PC-3 (cell line): ENCODE data around the gene FBRS. TPM values are rescaled to one million over a fixed set of nuclear protein-coding genes. Genes with fewer than 3 reads are reported as not detected.

Experiments used
- ATAC-seq: fragments of 200-7000 bp; cut with Tn5 transposase; 2 replicates; pipeline ENCODE4 v1.9.1; 2020; ENCODE audit warnings: mild to moderate bottlenecking, moderate library complexity
- BruUV-seq: library from RNA; stranded (reverse); fragments of 400-500 nt; replicated peaks from 2 replicates; lab custom pipeline; 2021; lab: Mats Ljungman, UMichigan
- CTCF ChIA-PET: fragments of 300-600 bp; sonication (Branson Sonifier 250); formaldehyde crosslinking; loops from one replicate; lab custom pipeline; 2022; ENCODE audit warnings: antibody characterized with exemption; lab: Charles Lee
- POLR2A ChIA-PET: fragments of 300-600 bp; sonication (Branson Sonifier 250); formaldehyde crosslinking; loops from one replicate; lab custom pipeline; 2022; ENCODE audit warnings: antibody characterized with exemption; ENCODE audit not compliant: unreplicated experiment; lab: Charles Lee
- DNase-seq: peaks from one replicate; pipeline ENCODE4 v3.0.0-alpha.2; 2015
- H2AFZ ChIP-seq: fragments of 300-600 bp; sonication (generic); 2 replicates; pipeline ENCODE4 v1.6.0; 2016; ENCODE audit warnings: antibody characterized with exemption, low read length
- H3F3A ChIP-seq: fragments of 300-600 bp; sonication (generic); one replicate; pipeline ENCODE4 v1.6.0; 2017; ENCODE audit warnings: antibody characterized with exemption, low read length, control low read depth, mild to moderate bottlenecking; ENCODE audit not compliant: unreplicated experiment
- H3K27ac ChIP-seq: fragments of 300-600 bp; sonication (generic); 2 replicates; pipeline ENCODE4 v1.5.1; 2016; ENCODE audit warnings: mild to moderate bottlenecking, low read length
- H3K27me3 ChIP-seq: fragments of 300-600 bp; sonication (generic); 2 replicates; pipeline ENCODE4 v1.6.1; 2016; ENCODE audit warnings: low read length, mixed read lengths
- H3K36me3 ChIP-seq: fragments of 300-600 bp; sonication (generic); 2 replicates; pipeline ENCODE4 v1.6.1; 2016; ENCODE audit warnings: low read depth, mixed run types, low read length, mixed read lengths
- H3K4me1 ChIP-seq: fragments of 300-600 bp; sonication (generic); 2 replicates; pipeline ENCODE4 v1.5.1; 2016; ENCODE audit warnings: low read length; ENCODE audit not compliant: insufficient read depth
- H3K4me2 ChIP-seq: fragments of 300-600 bp; sonication (generic); 2 replicates; pipeline ENCODE4 v1.6.0; 2016; ENCODE audit warnings: low read length
- H3K4me3 ChIP-seq: fragments of 300-600 bp; sonication (generic); 2 replicates; pipeline ENCODE4 v1.5.1; 2016; ENCODE audit warnings: mild to moderate bottlenecking, low read length, mixed read lengths
- H3K79me2 ChIP-seq: fragments of 300-600 bp; sonication (generic); 2 replicates; pipeline ENCODE4 v1.6.1; 2017; ENCODE audit warnings: low read length, mixed read lengths
- H3K9ac ChIP-seq: fragments of 300-600 bp; sonication (generic); 2 replicates; pipeline ENCODE4 v1.6.0; 2016; ENCODE audit warnings: mild to moderate bottlenecking, low read length
- H3K9me2 ChIP-seq: fragments of 300-600 bp; sonication (generic); replicated peaks from 2 replicates; pipeline ENCODE4 v1.6.1; 2016; ENCODE audit warnings: mixed run types, low read length, mixed read lengths
- H3K9me3 ChIP-seq: fragments of 300-600 bp; sonication (generic); 2 replicates; pipeline ENCODE4 v1.6.1; 2016; ENCODE audit warnings: low read length, mixed read lengths
- H4K20me1 ChIP-seq: fragments of 300-600 bp; sonication (generic); 2 replicates; pipeline ENCODE4 v1.6.1; 2016; ENCODE audit warnings: low read length, mixed read lengths
- CTCF ChIP-seq: fragments of 300-600 bp; sonication (generic); conservative IDR thresholded peaks from 2 replicates; pipeline ENCODE4 v1.5.1; 2017; ENCODE audit warnings: antibody characterized with exemption, low read depth, mild to moderate bottlenecking, low read length
- EZH2 ChIP-seq: fragments of 300-600 bp; sonication (generic); IDR thresholded peaks from one replicate; pipeline ENCODE4 v1.6.1; 2017; ENCODE audit warnings: antibody characterized with exemption, mild to moderate bottlenecking, low read length; ENCODE audit not compliant: unreplicated experiment
- EZH2phosphoT487 ChIP-seq: fragments of 300-600 bp; sonication (generic); IDR thresholded peaks from 2 replicates; pipeline ENCODE4 v1.6.1; 2018; ENCODE audit warnings: mild to moderate bottlenecking, antibody characterized with exemption, low read length, borderline replicate concordance
- intact Hi-C: fragments of 100-400 bp; cut with micrococcal nuclease; formaldehyde crosslinking; loops from 2 replicates; pipeline ENCODE4 v1.9.0; 2023
- total RNA-seq: library from RNA; depleted of rRNA; stranded (reverse); fragments of >200 nt; gene quantifications from 2 replicates; pipeline ENCODE4 v1.2.3, GENCODE V29; 2014

The FBRS gene
- total RNA-seq, 1 experiment from 2014 or later = 22.2 TPM

GRCh38 chr16:30703971-30704370 lies 45.7 kb downstream of the FBRS start:
- Histone ChIP-seq H3K79me2 (peaks cover 32% of the 10 kb centered on the region), H4K20me1 (0 out of 2 replicates have a peak, but pooled peaks cover 7% of the 10 kb centered on the region)
- POLR2A ChIA-PET = no interaction called here

GRCh38 chr16:30706046-30706445 lies 47.8 kb downstream of the FBRS start:
- ChIA-PET POLR2A (no interaction called here), CTCF (interaction anchor here (0.7 kb wide), 1 partner anchor 15 kb away, joined by 6 read pairs; no protein-coding TSS in a partner anchor)
- ATAC-seq = no peak

More at GRCh38 chr16:30703971-30704370, 45.7 kb downstream of the FBRS start:
- Histone ChIP-seq H3K27me3 (no peaks in the 10 kb centered on the region), H3K4me1 (peaks cover 13% of the 10 kb centered on the region), H3K36me3 (peaks cover 44% of the 10 kb centered on the region), H3K27ac (no peak overlapping the region), H3K4me3 (no peak overlapping the region), H3K9ac (no peak overlapping the region), H3F3A (no peaks in the 10 kb centered on the region), H3K9me2 (no peaks in the 10 kb centered on the region), H2AFZ (no peak overlapping the region), H3K4me2 (no peak overlapping the region), H3K9me3 (no peaks in the 10 kb centered on the region)
- BruUV-seq = no TSS peak
- no peak for DNase-seq
- intact Hi-C loops = no loop called here
- CTCF ChIA-PET = no interaction called here
- TF ChIP-seq EZH2 = no peak
- TF ChIP-seq EZH2phosphoT487 = no peak
- no peak for TF ChIP-seq CTCF
- no peak for ATAC-seq

GRCh38 chr16:30710971-30711370 lies 52.7 kb downstream of the FBRS start:
- H3K4me2 ChIP-seq = no peak overlapping the region
- peaks cover 15% of the 10 kb centered on the region for H3K4me1 ChIP-seq
- H4K20me1 ChIP-seq = no peaks in the 10 kb centered on the region; the same call in 1 of the 2 replicates
- no peak overlapping the region for H2AFZ ChIP-seq
- ATAC-seq (no peak), DNase-seq (peak; percentile 10)
- no peak for TF ChIP-seq CTCF
- no peak for TF ChIP-seq EZH2phosphoT487
- H3K9ac ChIP-seq = no peak overlapping the region
- H3K27ac ChIP-seq = no peak overlapping the region
- no peaks in the 10 kb centered on the region for H3K9me3 ChIP-seq
- H3K36me3 ChIP-seq = peaks cover 72% of the 10 kb centered on the region
- no peaks in the 10 kb centered on the region for H3K27me3 ChIP-seq
- H3F3A ChIP-seq = no peaks in the 10 kb centered on the region
- intact Hi-C loops = no loop called here
- H3K9me2 ChIP-seq = no peaks in the 10 kb centered on the region
- H3K4me3 ChIP-seq = no peak overlapping the region
- ChIA-PET POLR2A (no interaction called here), CTCF (no interaction called here)
- no TSS peak for BruUV-seq
- peaks cover 10% of the 10 kb centered on the region for H3K79me2 ChIP-seq

More at GRCh38 chr16:30706046-30706445, 47.8 kb downstream of the FBRS start:
- Histone ChIP-seq H3K79me2 (peaks cover 11% of the 10 kb centered on the region), H4K20me1 (no peaks in the 10 kb centered on the region), H3K4me2 (no peak overlapping the region), H2AFZ (no peak overlapping the region), H3K9me2 (no peaks in the 10 kb centered on the region), H3K4me1 (no peaks in the 10 kb centered on the region), H3K9ac (no peak overlapping the region), H3K9me3 (no peaks in the 10 kb centered on the region), H3K27me3 (no peaks in the 10 kb centered on the region), H3K27ac (no peak overlapping the region), H3K36me3 (peaks cover 50% of the 10 kb centered on the region), H3K4me3 (no peak overlapping the region), H3F3A (no peaks in the 10 kb centered on the region)
- intact Hi-C loops = no loop called here
- no peak for DNase-seq
- no TSS peak for BruUV-seq
- no peak for TF ChIP-seq EZH2phosphoT487
